Activated CD8-positive, alpha-beta memory T cell treated with anti-CD3 and anti-CD28 coated beads, Interleukin-2, amount 10 ng/mL, durations not matched to agents 7 days and 5 days (primary cell): Measurements from ENCODE around the gene RAI14. TPM values are rescaled to one million over a fixed set of nuclear protein-coding genes. Genes with fewer than 3 reads are reported as not detected.

Experiments used
- ATAC-seq: fragments of 150-1000 bp; cut with Tn5 transposase; one replicate; pipeline ENCODE4 v1.10.0; 2021; ENCODE audit warnings: moderate library complexity
- CTCF ChIA-PET: fragments of 350-600 bp; sonication (Branson Sonifier 250); formaldehyde crosslinking; loops from one replicate; lab custom pipeline; 2021; ENCODE audit warnings: antibody characterized with exemption; lab: Charles Lee
- DNase-seq: peaks from one replicate; pipeline ENCODE4 v3.0.0-alpha.2; 2020
- H3K27ac Mint-ChIP-seq: one replicate; pipeline ENCODE4 v1.8.0; 2021; ENCODE audit warnings: mild to moderate bottlenecking, mixed read lengths
- H3K27me3 Mint-ChIP-seq: one replicate; pipeline ENCODE4 v1.8.0; 2021; ENCODE audit warnings: mixed read lengths
- H3K36me3 Mint-ChIP-seq: one replicate; pipeline ENCODE4 v1.8.0; 2021; ENCODE audit warnings: mild to moderate bottlenecking, mixed read lengths
- H3K4me1 Mint-ChIP-seq: one replicate; pipeline ENCODE4 v1.8.0; 2021; ENCODE audit warnings: mixed read lengths
- H3K4me3 Mint-ChIP-seq: one replicate; pipeline ENCODE4 v1.8.0; 2021; ENCODE audit warnings: mild to moderate bottlenecking, moderate library complexity, mixed read lengths
- H3K9me3 Mint-ChIP-seq: one replicate; pipeline ENCODE4 v1.8.0; 2022; ENCODE audit warnings: low read depth, mixed read lengths
- total RNA-seq, 2 experiments: library from RNA; stranded (reverse); gene quantifications; one replicate each; pipeline ENCODE4 v1.2.3, GENCODE V29; 2021

The RAI14 gene
- total RNA-seq, 2 experiments from 2014 or later: 0.61 TPM; not detected in 1

DNA sequence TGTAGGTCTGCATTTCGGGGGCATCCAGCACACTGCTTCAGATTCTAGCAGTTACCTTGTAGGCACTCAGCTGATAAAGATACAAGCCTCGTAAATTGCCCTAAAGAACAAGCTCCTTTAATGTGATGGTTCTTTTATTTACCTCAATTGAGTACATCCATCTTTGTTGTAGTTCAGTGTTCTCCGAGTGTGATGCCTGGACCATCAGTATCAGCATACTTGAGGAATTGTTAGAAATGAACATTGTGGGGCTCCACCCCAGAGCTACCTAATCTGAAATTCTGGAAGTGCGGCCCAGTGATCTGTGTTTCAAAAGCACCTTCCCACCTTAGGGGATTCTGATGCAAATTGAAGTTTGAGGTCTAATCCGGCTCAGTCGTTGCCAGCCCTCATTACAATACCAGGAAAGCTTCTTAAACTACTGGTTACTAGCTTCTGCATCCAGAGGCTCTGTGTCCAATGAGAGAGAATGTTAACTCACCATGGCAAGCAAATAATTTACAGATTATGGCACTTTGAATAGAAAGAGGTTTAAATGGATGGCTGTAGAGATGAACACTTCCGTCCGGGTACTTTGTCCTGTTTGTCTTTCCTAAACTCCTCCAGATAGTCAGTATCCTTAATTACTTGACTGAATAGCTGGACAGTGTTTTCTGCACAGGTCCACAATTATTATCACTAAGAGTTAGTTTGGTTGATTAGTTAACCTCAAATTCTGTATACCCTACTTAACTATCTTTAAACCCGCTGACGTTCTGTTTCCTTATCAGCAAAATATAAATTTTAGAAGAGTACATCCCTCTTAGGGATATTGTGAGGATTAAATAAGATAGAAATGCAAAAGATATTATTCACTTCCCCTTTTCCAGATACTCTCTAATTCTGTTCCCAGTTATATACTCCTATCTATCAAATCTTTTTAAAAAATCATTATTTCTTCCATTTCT is 47.9 kb downstream of the RAI14 start:
- H3K27ac Mint-ChIP-seq: no peak overlapping the region
- no peaks in the 10 kb centered on the region for H3K4me1 Mint-ChIP-seq
- peaks cover 2% of the 10 kb centered on the region for H3K27me3 Mint-ChIP-seq
- no peak overlapping the region for H3K4me3 Mint-ChIP-seq
- ATAC-seq (no peak), DNase-seq (no peak)
- CTCF ChIA-PET: interaction anchor here (0.6 kb wide), 1 partner anchor 255 kb away, joined by 3 read pairs; no protein-coding TSS in a partner anchor
- no peaks in the 10 kb centered on the region for H3K9me3 Mint-ChIP-seq
- no peaks in the 10 kb centered on the region for H3K36me3 Mint-ChIP-seq

GRCh38 chr5:34706084-34706483 is 50.0 kb downstream of the RAI14 start:
- DNase-seq (no peak), ATAC-seq (no peak)
- Mint-ChIP-seq H3K36me3 (no peaks in the 10 kb centered on the region), H3K9me3 (no peaks in the 10 kb centered on the region), H3K27me3 (peaks cover 2% of the 10 kb centered on the region), H3K4me1 (no peaks in the 10 kb centered on the region), H3K4me3 (no peak overlapping the region), H3K27ac (no peak overlapping the region)
- CTCF ChIA-PET: no interaction called here

DNA sequence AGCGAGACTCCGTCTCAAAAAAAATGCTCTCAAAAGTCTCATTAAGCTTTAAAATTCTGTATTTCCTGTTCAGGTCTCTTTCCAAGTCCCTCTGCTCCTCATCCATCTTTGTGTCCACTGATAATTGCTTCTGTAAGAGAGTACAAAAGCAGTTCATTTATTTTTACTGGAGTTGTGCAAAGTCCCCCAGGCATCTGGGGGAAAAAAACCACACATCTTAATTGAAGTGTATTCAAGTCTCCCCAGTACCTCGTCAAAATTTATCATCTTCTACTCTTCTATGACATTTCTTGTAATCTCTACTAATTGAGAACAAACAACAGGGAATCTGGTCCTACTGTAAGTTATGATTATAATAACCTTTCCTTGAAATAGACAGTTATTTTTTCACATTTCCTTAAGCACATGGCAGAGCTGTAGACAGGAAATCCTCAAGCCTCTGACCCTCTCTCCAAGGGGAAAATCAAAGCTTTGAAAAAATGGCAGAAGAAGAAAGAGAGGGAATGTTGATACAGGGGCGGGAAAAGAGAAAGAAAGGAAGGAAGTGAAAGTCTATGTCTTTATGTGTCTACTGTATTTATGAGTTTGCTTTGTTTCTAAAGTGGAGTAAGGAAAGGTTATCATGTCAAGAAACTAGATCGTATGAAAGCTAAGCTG is 51.5 kb downstream of the RAI14 start:
- ATAC-seq: no peak
- H3K27ac Mint-ChIP-seq: no peak overlapping the region
- H3K27me3 Mint-ChIP-seq: peaks cover 2% of the 10 kb centered on the region
- no peaks in the 10 kb centered on the region for H3K36me3 Mint-ChIP-seq
- no peaks in the 10 kb centered on the region for H3K4me1 Mint-ChIP-seq
- DNase-seq: no peak
- CTCF ChIA-PET: no interaction called here
- no peak overlapping the region for H3K4me3 Mint-ChIP-seq
- no peaks in the 10 kb centered on the region for H3K9me3 Mint-ChIP-seq

DNA sequence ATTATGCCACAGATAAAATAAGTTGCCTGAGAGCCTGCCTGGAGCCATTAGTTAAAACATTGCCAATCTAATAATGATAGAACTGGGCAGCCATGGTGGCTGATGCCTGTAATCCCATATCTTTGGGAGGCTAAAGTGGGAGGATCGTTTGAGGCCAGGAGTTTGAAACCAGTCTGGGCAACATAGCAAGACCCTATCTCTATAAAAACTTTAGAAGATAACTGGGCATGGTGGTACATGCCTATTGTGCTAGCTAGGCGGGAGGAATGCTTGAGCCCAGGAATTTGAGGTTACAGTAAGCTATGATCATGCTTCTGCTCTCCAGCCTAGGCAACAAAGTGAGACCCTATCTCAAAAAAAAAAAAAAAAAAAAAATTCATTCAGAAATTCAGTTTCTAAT is 52.6 kb downstream of the RAI14 start:
- Mint-ChIP-seq H3K36me3 (no peaks in the 10 kb centered on the region), H3K27me3 (peaks cover 4% of the 10 kb centered on the region), H3K9me3 (no peaks in the 10 kb centered on the region), H3K27ac (no peak overlapping the region), H3K4me3 (no peak overlapping the region), H3K4me1 (no peaks in the 10 kb centered on the region)
- CTCF ChIA-PET: interaction anchor here (0.9 kb wide), 1 partner anchor 11 kb away, joined by 3 read pairs; no protein-coding TSS in a partner anchor
- no peak for ATAC-seq
- DNase-seq: no peak

DNA sequence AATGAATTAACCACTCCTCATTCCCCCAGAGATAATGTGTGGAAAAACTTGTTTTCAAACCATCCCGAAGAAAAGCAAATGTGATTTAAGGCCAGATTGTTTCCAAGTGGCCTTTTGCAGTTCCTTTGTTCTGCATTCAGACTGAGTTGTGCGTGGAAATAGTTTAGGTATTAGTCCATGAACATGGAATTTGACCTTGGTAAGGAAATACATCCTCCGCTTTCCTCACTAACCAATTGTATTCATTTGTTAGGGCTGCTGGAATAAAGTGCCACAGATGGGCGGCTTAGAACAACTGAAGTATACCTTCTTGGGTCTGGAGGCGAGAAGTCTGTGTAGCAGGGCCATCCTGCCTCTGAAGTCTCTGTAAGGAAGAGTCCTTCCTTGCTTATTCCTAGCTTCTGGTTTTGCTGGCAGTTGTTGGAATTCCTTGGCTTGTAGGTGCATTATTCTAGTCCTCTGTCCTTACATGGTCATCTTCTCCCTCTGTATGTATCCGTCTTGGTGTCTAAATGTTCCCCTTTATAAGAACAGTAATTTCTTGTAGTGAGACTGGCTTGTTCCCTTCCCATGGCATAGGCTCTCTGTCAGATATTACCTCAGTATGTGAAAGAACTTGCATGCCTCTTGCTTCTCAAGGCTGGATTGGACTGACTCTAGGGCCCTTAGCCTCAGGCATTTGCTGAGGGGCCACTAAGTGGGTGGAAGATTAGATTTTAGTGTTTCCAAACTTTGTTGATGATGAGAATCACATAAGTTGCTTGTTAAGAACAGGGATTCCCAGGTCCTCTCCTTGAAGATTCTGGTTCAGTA is 53.9 kb downstream of the RAI14 start:
- ATAC-seq (no peak), DNase-seq (no peak)
- no peaks in the 10 kb centered on the region for H3K4me1 Mint-ChIP-seq
- H3K27me3 Mint-ChIP-seq: peaks cover 4% of the 10 kb centered on the region
- no peak overlapping the region for H3K4me3 Mint-ChIP-seq
- H3K36me3 Mint-ChIP-seq: no peaks in the 10 kb centered on the region
- CTCF ChIA-PET: no interaction called here
- H3K9me3 Mint-ChIP-seq: no peaks in the 10 kb centered on the region
- no peak overlapping the region for H3K27ac Mint-ChIP-seq

GRCh38 chr5:34712565-34712964 is 56.4 kb downstream of the RAI14 start:
- no peaks in the 10 kb centered on the region for H3K36me3 Mint-ChIP-seq
- DNase-seq (no peak), ATAC-seq (no peak)
- no peaks in the 10 kb centered on the region for H3K9me3 Mint-ChIP-seq
- no peak overlapping the region for H3K27ac Mint-ChIP-seq
- no peaks in the 10 kb centered on the region for H3K4me1 Mint-ChIP-seq
- H3K27me3 Mint-ChIP-seq: peaks cover 7% of the 10 kb centered on the region
- CTCF ChIA-PET: no interaction called here
- no peak overlapping the region for H3K4me3 Mint-ChIP-seq

DNA sequence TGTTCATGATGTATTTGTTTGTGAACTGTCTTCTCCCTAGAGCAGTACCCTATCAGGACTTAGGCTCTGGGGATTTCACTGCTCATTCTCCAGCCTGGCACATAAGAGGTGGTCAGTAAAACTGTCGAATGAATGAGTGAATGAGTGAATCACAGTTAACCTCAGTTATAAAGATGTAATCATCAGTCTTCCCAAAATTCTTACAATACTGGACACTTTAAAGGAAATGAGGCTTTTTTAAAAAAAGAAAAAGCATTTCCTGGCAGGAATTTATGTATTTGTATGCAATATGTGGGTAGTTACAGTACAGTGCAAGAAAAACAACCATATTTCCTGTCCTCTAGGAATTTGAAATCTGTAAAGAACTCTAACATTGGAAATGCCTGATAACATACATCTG is 59.6 kb downstream of the RAI14 start:
- no peak for ATAC-seq
- Mint-ChIP-seq H3K9me3 (no peaks in the 10 kb centered on the region), H3K4me1 (no peaks in the 10 kb centered on the region), H3K36me3 (no peaks in the 10 kb centered on the region), H3K4me3 (no peak overlapping the region), H3K27me3 (peaks cover 9% of the 10 kb centered on the region), H3K27ac (no peak overlapping the region)
- no peak for DNase-seq
- CTCF ChIA-PET: no interaction called here

GRCh38 chr5:34716986-34717385 is 60.9 kb downstream of the RAI14 start:
- Mint-ChIP-seq H3K27me3 (peaks cover 9% of the 10 kb centered on the region), H3K4me1 (no peaks in the 10 kb centered on the region), H3K36me3 (no peaks in the 10 kb centered on the region), H3K27ac (no peak overlapping the region), H3K4me3 (no peak overlapping the region), H3K9me3 (no peaks in the 10 kb centered on the region)
- ATAC-seq: no peak
- no peak for DNase-seq
- CTCF ChIA-PET: no interaction called here

DNA sequence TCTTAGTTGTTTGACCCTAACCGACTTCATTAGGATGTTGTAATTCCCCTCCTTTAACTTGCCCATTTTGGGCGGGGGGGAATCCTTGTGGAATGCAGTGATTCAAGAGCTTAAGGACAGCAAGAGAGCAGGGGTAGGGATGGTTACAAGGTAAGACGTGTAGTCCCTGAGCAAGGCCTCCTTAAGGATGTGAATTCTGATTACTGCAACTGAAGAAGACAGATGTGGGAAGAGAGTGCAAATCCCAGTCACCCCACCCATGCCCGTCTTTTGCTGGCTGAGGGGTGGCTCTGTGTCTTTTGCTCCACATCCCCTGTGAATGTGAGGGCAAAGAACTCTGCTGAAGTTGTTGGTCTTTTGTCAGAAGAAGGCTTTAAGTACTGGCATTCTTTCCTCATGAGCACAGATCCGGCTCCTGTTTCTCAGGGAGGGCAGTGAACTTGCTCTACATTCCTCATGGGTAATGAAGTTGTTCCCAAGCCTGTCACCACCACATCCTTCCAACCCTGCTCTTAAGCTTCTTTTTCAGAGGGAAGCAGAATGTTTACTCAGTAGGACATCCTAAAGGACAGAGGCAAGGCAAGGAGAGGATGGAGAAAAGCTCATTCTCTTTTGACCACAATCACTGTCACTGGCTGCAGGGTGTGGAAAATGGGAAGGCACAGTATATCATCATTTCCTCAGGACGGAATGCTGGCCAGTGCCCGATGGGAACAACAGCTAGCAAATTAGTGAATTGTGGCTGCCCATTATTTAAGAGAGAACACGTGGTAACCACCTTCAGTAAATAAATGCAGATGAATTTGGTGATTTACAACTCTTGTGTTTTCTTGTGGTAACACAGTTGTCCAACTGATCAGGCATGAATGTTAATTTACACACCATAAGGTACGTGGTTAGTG is 61.5 kb downstream of the RAI14 start:
- Mint-ChIP-seq H3K36me3 (no peaks in the 10 kb centered on the region), H3K27me3 (peaks cover 9% of the 10 kb centered on the region), H3K4me1 (no peaks in the 10 kb centered on the region), H3K4me3 (no peak overlapping the region), H3K27ac (no peak overlapping the region), H3K9me3 (no peaks in the 10 kb centered on the region)
- CTCF ChIA-PET: no interaction called here
- no peak for ATAC-seq
- no peak for DNase-seq

DNA sequence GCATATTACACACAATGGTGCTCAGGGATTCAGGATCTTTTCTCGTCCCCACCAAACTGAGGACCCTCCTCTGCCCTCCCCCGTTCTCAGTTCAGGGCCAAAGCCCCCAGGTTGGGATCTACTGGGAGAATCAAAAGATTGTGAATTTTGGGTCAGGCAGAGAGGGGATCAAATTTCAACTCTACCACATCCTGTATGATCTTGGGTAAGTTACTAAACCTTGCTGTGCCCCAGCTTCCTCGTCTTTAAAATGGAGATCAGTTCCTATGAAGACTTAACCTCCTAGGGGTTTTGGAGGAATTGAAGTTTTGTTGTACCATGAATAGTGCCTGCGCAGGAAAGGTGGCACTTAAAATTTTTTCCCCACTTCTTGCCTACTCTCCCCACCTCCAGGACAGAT is 62.4 kb downstream of the RAI14 start:
- CTCF ChIA-PET: no interaction called here
- Mint-ChIP-seq H3K27me3 (peaks cover 7% of the 10 kb centered on the region), H3K27ac (no peak overlapping the region), H3K4me1 (no peaks in the 10 kb centered on the region), H3K4me3 (no peak overlapping the region), H3K36me3 (no peaks in the 10 kb centered on the region), H3K9me3 (no peaks in the 10 kb centered on the region)
- DNase-seq: no peak
- no peak for ATAC-seq

DNA sequence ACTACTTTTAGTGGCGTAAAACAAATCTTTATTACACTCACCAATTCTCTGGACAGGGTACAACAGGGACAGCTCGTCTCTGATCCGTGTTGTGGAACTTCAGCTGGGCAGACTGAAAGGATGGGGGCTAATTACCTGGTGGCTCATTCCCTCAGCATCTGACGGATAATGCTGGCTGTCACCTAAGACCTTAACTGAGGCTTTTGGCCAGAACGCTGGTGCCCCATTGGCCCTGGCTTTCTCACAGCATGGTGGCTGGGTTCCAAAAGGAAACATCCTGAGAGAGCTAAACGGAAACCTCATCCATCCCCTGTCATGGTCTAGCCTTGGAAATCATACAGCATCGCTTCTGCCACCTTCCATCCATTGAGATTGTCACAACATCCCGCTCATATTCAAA is 62.9 kb downstream of the RAI14 start:
- H3K27me3 Mint-ChIP-seq: peaks cover 7% of the 10 kb centered on the region
- H3K9me3 Mint-ChIP-seq: no peaks in the 10 kb centered on the region
- no peak overlapping the region for H3K27ac Mint-ChIP-seq
- no peak overlapping the region for H3K4me3 Mint-ChIP-seq
- H3K4me1 Mint-ChIP-seq: no peaks in the 10 kb centered on the region
- CTCF ChIA-PET: no interaction called here
- ATAC-seq (no peak), DNase-seq (no peak)
- H3K36me3 Mint-ChIP-seq: no peaks in the 10 kb centered on the region

DNA sequence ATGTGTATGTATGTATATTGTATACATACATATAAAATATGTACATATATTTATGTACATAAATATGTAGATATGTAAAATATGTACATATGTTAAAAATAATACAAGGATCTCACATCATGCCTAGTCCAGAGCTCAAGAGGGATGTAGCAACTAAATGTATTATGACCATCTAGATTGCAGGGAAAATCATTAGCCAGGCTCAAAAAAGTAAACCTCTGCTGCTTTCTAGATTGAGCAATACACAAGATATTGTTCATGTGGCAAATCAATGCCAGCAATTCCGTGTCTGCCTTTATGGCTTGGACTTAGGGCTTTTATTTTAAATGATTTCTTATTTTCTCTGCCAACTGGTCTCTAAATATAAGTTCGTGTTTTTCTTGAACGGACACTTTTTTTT is 65.2 kb downstream of the RAI14 start:
- H3K36me3 Mint-ChIP-seq: no peaks in the 10 kb centered on the region
- no peaks in the 10 kb centered on the region for H3K4me1 Mint-ChIP-seq
- no peak overlapping the region for H3K27ac Mint-ChIP-seq
- CTCF ChIA-PET: no interaction called here
- H3K9me3 Mint-ChIP-seq: no peaks in the 10 kb centered on the region
- peaks cover 4% of the 10 kb centered on the region for H3K27me3 Mint-ChIP-seq
- H3K4me3 Mint-ChIP-seq: no peak overlapping the region
- DNase-seq (no peak), ATAC-seq (no peak)
